Panc1 (cell line): ENCODE data around the gene ITGAX. TPM values are rescaled to one million over a fixed set of nuclear protein-coding genes. Genes with fewer than 3 reads are reported as not detected.

Experiments used
- ATAC-seq: fragments of 200-7000 bp; cut with Tn5 transposase; 2 replicates; pipeline ENCODE4 v1.9.1; 2020; ENCODE audit warnings: mild to moderate bottlenecking, moderate library complexity
- BruUV-seq: library from RNA; stranded (reverse); fragments of 400-500 nt; replicated peaks from 2 replicates; lab custom pipeline; 2021; lab: Mats Ljungman, UMichigan
- CTCF ChIA-PET: fragments of 300-600 bp; sonication (Branson Sonifier 250); formaldehyde crosslinking; loops from one replicate; lab custom pipeline; 2022; ENCODE audit warnings: antibody characterized with exemption; lab: Charles Lee
- POLR2A ChIA-PET: fragments of 300-600 bp; sonication (Branson Sonifier 250); formaldehyde crosslinking; loops from one replicate; lab custom pipeline; 2022; ENCODE audit warnings: antibody characterized with exemption; lab: Charles Lee
- DNase-seq: peaks from one replicate; pipeline ENCODE4 v3.0.0-alpha.2; 2010; ENCODE audit warnings: low read depth, low spot score
- H3K27ac ChIP-seq: 2 replicates; pipeline ENCODE4 v1.5.1; 2011; ENCODE audit warnings: mild to moderate bottlenecking, low read length, inconsistent platforms
- H3K27me3 ChIP-seq: fragments of 200-500 bp; sonication (Bioruptor generic); 2 replicates; pipeline ENCODE4 v1.6.0; 2014; ENCODE audit warnings: low read length, inconsistent platforms; ENCODE audit not compliant: control insufficient read depth, insufficient read depth
- H3K36me3 ChIP-seq: fragments of 200-500 bp; sonication (Bioruptor generic); 2 replicates; pipeline ENCODE4 v1.5.1; 2014; ENCODE audit warnings: inconsistent platforms, mild to moderate bottlenecking, low read length, moderate library complexity; ENCODE audit not compliant: control insufficient read depth, insufficient read depth
- H3K4me1 ChIP-seq: 2 replicates; pipeline ENCODE4 v1.5.1; 2011; ENCODE audit warnings: inconsistent platforms, mild to moderate bottlenecking, low read length, moderate library complexity; ENCODE audit not compliant: control insufficient read depth, insufficient read depth
- H3K4me3 ChIP-seq, 2 experiments: 2 replicates each; pipeline ENCODE4 v1.5.1; 2011 to 2012; ENCODE audit warnings: low read depth in 2 of 2, low read length in 2 of 2, mild to moderate bottlenecking in 2 of 2, inconsistent platforms in 1 of 2, moderate library complexity in 1 of 2
- H3K9me3 ChIP-seq: fragments of 200-500 bp; sonication (Bioruptor generic); 2 replicates; pipeline ENCODE4 v1.5.1; 2014; ENCODE audit warnings: low read depth, mild to moderate bottlenecking, inconsistent platforms, low read length, moderate library complexity; ENCODE audit not compliant: control insufficient read depth, insufficient read depth
- CTCF ChIP-seq: fragments of 450-650 bp; IDR thresholded peaks from 2 replicates; pipeline ENCODE4 v1.5.1; 2017; ENCODE audit warnings: mild to moderate bottlenecking
- POLR2AphosphoS5 ChIP-seq: IDR thresholded peaks from 2 replicates; pipeline ENCODE4 v1.6.1; 2012; ENCODE audit warnings: mild to moderate bottlenecking, low read depth, low read length, moderate library complexity
- SIN3A ChIP-seq: IDR thresholded peaks from 2 replicates; pipeline ENCODE4 v1.6.1; 2012; ENCODE audit warnings: low read depth, mild to moderate bottlenecking, low read length, moderate library complexity, borderline replicate concordance; ENCODE audit not compliant: insufficient read depth
- TCF7L2 ChIP-seq: IDR thresholded peaks from 2 replicates; pipeline ENCODE4 v1.6.1; 2011; ENCODE audit warnings: mild to moderate bottlenecking, low read depth, low read length, inconsistent platforms
- in situ Hi-C: cut with HindIII; loops from 2 replicates; pipeline ENCODE4 v1.10.0; 2016; ENCODE audit warnings: low sequenced_read_pairs, low pct_unique_long_range_greater_than_20kb
- intact Hi-C: fragments of 100-400 bp; cut with micrococcal nuclease; formaldehyde crosslinking; loops from one replicate; pipeline ENCODE4 v1.10.0; 2022; ENCODE audit not compliant: unreplicated experiment
- total RNA-seq: library from RNA; stranded (reverse); gene quantifications from one replicate; pipeline ENCODE4 v1.2.1, GENCODE V29; 2021; ENCODE audit not compliant: unreplicated experiment
- TF ChIP-seq, protein P1 (sequence below), 2 experiments: IDR thresholded peaks; 2 replicates each; pipeline ENCODE4 v1.6.1; 2011 to 2012; ENCODE audit warnings: low read depth in 2 of 2, control low read depth in 1 of 2, low read length in 1 of 2, mild to moderate bottlenecking in 1 of 2, moderate library complexity in 1 of 2; ENCODE audit not compliant: insufficient read depth in 1 of 2

Gene ITGAX
- total RNA-seq, 1 experiment from 2014 or later: 0.49 TPM

- POLR2A ChIA-PET: no interaction called here
- Histone ChIP-seq H3K9me3 (no peaks in the 10 kb centered on the region), H3K4me1 (no peaks in the 10 kb centered on the region), H3K27me3 (no peaks in the 10 kb centered on the region), H3K4me3 (no peak overlapping the region), H3K27ac (no peak overlapping the region), H3K36me3 (no peaks in the 10 kb centered on the region)
- in situ Hi-C loops: no loop called here
- CTCF ChIA-PET: no interaction called here
- ATAC-seq (no peak), DNase-seq (no peak)
- TF ChIP-seq POLR2AphosphoS5 (no peak), SIN3A (no peak), TCF7L2 (no peak), CTCF (no peak)
- TF ChIP-seq, protein P1, sequence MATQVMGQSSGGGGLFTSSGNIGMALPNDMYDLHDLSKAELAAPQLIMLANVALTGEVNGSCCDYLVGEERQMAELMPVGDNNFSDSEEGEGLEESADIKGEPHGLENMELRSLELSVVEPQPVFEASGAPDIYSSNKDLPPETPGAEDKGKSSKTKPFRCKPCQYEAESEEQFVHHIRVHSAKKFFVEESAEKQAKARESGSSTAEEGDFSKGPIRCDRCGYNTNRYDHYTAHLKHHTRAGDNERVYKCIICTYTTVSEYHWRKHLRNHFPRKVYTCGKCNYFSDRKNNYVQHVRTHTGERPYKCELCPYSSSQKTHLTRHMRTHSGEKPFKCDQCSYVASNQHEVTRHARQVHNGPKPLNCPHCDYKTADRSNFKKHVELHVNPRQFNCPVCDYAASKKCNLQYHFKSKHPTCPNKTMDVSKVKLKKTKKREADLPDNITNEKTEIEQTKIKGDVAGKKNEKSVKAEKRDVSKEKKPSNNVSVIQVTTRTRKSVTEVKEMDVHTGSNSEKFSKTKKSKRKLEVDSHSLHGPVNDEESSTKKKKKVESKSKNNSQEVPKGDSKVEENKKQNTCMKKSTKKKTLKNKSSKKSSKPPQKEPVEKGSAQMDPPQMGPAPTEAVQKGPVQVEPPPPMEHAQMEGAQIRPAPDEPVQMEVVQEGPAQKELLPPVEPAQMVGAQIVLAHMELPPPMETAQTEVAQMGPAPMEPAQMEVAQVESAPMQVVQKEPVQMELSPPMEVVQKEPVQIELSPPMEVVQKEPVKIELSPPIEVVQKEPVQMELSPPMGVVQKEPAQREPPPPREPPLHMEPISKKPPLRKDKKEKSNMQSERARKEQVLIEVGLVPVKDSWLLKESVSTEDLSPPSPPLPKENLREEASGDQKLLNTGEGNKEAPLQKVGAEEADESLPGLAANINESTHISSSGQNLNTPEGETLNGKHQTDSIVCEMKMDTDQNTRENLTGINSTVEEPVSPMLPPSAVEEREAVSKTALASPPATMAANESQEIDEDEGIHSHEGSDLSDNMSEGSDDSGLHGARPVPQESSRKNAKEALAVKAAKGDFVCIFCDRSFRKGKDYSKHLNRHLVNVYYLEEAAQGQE (IDR thresholded peaks at IDR 0.05; ENCODE audit: insufficient read depth in 1 of 2, low read depth in 2 of 2, low read length in 1 of 2): no peak
- BruUV-seq: no TSS peak
- intact Hi-C loops: no loop called here
Measured at GRCh38 chr16:31364421-31364820, 9.4 kb downstream of the ITGAX start.

- no peaks in the 10 kb centered on the region for H3K9me3 ChIP-seq
- BruUV-seq: no TSS peak
- no peak overlapping the region for H3K27ac ChIP-seq
- TF ChIP-seq, protein P1 (IDR thresholded peaks at IDR 0.05; ENCODE audit: insufficient read depth in 1 of 2, low read depth in 2 of 2, low read length in 1 of 2): no peak
- TF ChIP-seq CTCF (no peak), POLR2AphosphoS5 (no peak), TCF7L2 (no peak), SIN3A (no peak)
- POLR2A ChIA-PET: no interaction called here
- no peaks in the 10 kb centered on the region for H3K4me1 ChIP-seq
- DNase-seq: no peak
- CTCF ChIA-PET: no interaction called here
- no peak for ATAC-seq
- in situ Hi-C loops (no loop called here), intact Hi-C loops (no loop called here)
- no peak overlapping the region for H3K4me3 ChIP-seq
- H3K36me3 ChIP-seq: no peaks in the 10 kb centered on the region
- no peaks in the 10 kb centered on the region for H3K27me3 ChIP-seq
Measured at GRCh38 chr16:31365131-31365865, 10.3 kb downstream of the ITGAX start.
